Retinal pigment epithelial cell (primary cell): ENCODE data around the gene DUSP10.

ENCODE experiments used
- DNase-seq: peaks from one replicate; pipeline ENCODE4 v3.0.0-alpha.2; 2010; ENCODE audit warnings: low read depth
- H3K4me3 ChIP-seq: 2 replicates; pipeline ENCODE4 v1.5.1; 2011; ENCODE audit warnings: mild to moderate bottlenecking, low read length, control low read depth, moderate library complexity
- CTCF ChIP-seq: conservative IDR thresholded peaks from 2 replicates; pipeline ENCODE4 v1.5.1; 2011; ENCODE audit warnings: low read depth, low read length, control low read depth, inconsistent platforms

Gene DUSP10

DNA sequence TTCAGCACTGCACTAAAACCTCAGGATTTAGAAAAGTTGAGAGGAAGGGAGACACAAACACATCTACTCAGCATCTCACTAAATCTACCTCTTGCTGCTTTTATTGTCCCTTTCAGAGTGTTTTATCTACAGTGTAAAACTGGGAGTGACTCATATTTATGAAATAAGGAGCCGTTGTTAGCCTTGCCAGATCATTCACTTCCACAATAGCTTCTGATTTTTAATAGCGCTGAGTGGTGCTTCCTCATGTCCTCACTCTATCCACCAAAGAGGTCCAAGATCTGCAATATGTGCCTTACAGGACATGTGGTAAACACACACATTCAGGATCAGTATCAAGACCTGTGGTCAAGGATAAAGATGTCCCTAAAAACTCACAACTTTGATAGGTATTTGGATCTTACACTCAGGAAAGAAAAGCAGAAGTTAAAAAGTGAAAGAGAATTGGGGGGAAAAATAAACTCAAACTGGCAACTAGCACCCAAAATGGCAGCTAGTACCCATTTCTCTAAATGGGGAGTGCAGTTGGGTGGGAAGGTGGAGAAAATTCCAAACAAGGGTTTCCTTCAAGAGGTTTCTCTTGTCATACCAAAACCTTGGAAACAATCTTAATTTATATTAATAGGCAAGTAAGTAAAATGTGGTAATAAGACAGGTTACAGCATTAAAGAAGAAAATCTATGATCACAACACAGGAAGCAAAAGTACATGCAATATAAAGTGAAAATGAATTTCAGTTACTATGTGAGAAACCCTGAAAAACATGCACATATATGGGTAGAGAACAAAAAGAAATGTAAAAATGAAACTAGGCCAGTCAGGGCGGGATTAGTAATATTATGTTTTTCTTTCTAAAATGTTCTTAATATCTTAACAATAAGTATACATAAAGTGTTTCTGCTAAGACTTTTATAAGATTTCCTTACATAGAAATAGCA is 15.9 kb downstream of the DUSP10 start:
- no peak for TF ChIP-seq CTCF
- no peak overlapping the region for H3K4me3 ChIP-seq
- no peak for DNase-seq

- no peak for DNase-seq
Measured at GRCh38 chr1:221724931-221725605, 16.8 kb downstream of the DUSP10 start.

GRCh38 chr1:221723848-221724236 is 18.0 kb downstream of the DUSP10 start:
- H3K4me3 ChIP-seq: no peak overlapping the region
- DNase-seq: no peak
- TF ChIP-seq CTCF: no peak

More at GRCh38 chr1:221724931-221725605, 16.8 kb downstream of the DUSP10 start:
- no peak overlapping the region for H3K4me3 ChIP-seq
- no peak for TF ChIP-seq CTCF

DNA sequence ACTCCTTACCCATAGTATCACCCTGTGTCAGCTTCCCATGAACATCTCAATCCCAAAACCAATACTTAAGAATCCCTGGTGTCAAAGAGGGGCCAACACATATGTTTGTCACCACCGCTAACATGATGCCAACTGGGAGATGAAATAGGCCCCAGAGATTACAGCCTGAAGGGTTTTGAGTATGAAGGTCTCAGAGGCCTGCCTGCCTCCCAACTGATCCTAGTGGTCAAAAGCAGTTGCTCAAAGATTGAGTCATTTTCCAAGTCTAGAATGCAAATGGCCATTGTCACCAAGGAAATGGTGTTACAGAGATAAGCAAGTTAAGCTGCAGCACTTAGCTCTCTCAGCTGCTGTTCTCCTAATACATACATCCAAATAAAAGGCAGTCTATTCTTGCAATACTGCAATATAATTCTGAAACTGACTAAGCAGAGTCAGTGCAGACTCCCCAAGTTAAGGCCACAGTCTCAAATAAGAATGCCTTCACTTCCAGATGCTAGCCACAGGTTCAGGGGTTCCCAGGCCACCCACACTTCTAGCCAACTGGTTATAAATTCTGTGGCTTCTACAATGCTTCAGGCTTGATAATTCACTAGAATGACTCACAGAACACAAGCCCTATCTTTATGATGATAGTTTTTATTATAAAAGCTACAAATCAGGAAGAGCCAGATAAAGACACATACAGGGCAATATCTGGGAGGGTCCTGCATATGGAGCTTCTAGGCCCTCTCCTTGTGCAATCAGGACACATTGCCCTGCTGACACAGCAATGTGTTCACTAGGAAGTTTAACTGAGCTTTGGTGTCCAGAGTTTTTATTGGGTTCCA is 18.7 kb downstream of the DUSP10 start:
- no peak for TF ChIP-seq CTCF
- no peak overlapping the region for H3K4me3 ChIP-seq
- DNase-seq: no peak

DNA sequence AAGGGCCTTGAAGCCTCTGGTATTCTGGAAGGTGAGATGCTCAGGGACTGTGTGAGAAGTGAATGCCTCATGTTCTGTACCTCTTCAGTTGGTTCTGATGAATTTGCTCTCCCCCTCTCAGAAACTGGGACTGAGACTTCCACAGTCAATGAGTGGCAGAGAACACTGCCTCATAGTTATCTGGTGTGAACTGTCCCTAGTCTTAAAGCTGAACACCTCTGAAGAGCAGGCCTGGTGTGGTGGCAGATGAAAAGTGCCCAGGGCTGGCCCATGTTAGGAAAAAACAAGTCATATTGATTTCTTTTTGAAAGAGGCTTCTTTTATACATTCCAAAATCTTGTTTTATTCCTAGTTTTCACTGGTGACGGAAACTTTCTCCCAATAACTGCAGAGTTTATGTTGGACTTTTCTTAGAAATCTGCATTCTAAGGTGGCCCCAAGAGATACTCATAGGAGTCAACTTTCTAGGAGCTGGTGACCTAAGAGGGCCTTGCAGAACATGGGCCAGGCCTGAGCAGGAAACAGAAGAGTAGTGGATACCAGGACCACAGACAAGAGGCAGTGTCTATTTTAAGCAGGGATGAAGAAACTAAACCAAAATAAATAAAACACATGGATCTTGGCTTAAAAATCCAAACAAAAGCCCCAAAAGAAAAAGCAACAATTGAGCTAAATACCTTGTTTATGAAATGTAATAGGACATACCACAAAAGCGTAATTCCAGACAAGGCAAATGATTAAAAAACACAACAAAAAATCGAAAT is 19.5 kb downstream of the DUSP10 start:
- TF ChIP-seq CTCF: no peak
- H3K4me3 ChIP-seq: no peak overlapping the region
- DNase-seq: no peak

DNA sequence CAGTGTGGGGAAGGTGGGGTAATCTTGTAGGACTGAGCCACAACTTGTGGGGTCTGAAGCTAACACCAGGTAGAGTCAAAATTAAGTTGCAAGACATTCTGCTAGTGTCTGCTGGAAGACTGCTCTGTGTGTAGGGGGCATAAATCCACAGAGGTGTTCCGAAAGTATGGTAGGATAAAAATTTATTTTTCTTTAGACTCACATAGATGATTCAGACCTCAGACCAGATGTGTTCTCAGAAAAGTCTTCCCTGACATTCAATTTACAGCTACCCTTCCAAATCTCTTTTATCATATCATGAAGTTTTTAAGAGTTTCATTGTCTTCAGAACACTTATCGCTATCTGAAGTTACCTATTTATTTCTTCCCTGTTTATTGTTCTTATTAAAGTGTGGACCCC is 21.3 kb downstream of the DUSP10 start:
- no peak for TF ChIP-seq CTCF
- H3K4me3 ChIP-seq: no peak overlapping the region
- DNase-seq: no peak
